Lower leg skin (tissue), 4 donors: Measurements from ENCODE around the gene ATG4B. TPM values are rescaled to one million over a fixed set of nuclear protein-coding genes. Genes with fewer than 3 reads are reported as not detected.

Experiments
- DNase-seq, 2 donors: peaks; one replicate each; pipeline ENCODE4 v3.0.0-alpha.2; 2019; ENCODE audit warnings: low spot score in 2 of 2
- H3K4me3 ChIP-seq: fragments of 200-600 bp; sonication (generic); 2 replicates; pipeline ENCODE4 v1.5.1; 2017; ENCODE audit warnings: mild to moderate bottlenecking, low read depth; ENCODE audit not compliant: poor library complexity, severe bottlenecking
- POLR2A ChIP-seq, 2 donors: fragments of 450-650 bp; IDR thresholded peaks; one replicate each; pipeline ENCODE4 v1.6.1; 2016 to 2017; ENCODE audit warnings: antibody characterized with exemption in 2 of 2, mild to moderate bottlenecking in 1 of 2, moderate library complexity in 1 of 2
- WGBS, 2 donors: methylation state at CpG; one replicate each; pipeline ENCODE4 v1.1.5; 2018; 5-methylcytosine and 5-hydroxymethylcytosine counted together
- intact Hi-C: fragments of 100-400 bp; cut with DNase I; formaldehyde crosslinking; loops from one replicate; pipeline ENCODE4 v1.15.0; 2023; ENCODE audit warnings: low total_unique reads
- total RNA-seq, 4 donors: library from RNA; depleted of rRNA; stranded (reverse); fragments of >200 nt; gene quantifications; one replicate each; pipeline ENCODE4 v1.1.0, GENCODE V29; 2016
- TF ChIP-seq, protein P1 (sequence below), 3 donors: fragments of 450-650 bp; IDR thresholded peaks; one replicate each; pipeline ENCODE4 v1.5.1; 2016; ENCODE audit warnings: antibody characterized with exemption in 3 of 3, mild to moderate bottlenecking in 3 of 3, moderate library complexity in 2 of 3

Gene ATG4B
- total RNA-seq, 4 donors from 2014 or later, result 48.4 to 86.2 (median 63.3) TPM

DNA sequence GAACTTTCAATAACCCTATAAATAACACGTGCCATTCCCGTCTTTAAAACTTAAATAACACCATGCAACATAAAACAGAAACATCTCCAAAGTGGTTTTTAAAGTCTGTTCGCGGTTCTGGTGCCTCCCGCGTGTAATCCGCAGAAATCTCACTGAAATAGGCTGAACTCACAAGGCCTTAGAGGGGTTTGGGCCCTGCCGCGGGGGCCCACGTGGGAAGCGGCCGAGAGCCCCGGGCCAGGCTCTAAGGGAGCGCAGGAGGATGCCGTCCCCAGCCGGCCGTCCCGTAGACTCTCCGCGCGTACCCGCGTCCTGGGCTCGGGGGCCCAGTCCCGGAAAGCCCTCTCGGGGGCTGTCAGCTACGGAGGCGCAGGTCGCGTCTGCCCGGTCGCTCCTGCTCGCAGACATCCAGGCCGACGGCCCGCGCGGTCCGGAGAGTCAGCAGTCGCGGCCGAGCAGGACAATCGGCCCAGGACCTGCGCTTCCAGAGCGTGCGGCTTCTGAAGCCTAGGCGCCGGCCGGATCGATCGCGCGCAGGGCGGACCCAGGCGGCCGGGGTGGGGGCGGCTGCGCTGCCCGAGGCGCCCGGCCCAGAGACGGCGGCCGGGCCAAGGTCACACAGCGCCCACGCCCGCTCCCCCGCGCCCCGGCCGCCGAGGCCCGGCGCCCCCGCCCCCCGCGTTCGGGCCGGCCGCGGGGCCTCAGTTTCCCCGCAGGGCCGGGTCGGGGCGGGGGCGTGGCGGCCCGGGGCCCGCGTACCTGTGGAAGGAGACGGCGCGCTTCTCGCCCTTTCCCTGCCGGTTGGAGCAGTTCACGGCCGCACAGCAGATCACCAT lies 1.1 kb upstream of the ATG4B start:
- H3K4me3 ChIP-seq, result peak overlapping the region; percentile 51
- intact Hi-C loops, result no loop called here
- DNase-seq, result peak in 1 of 2 donors; percentile 87
- no peak for TF ChIP-seq POLR2A (IDR thresholded peaks at IDR 0.05)
- TF ChIP-seq, protein P1, sequence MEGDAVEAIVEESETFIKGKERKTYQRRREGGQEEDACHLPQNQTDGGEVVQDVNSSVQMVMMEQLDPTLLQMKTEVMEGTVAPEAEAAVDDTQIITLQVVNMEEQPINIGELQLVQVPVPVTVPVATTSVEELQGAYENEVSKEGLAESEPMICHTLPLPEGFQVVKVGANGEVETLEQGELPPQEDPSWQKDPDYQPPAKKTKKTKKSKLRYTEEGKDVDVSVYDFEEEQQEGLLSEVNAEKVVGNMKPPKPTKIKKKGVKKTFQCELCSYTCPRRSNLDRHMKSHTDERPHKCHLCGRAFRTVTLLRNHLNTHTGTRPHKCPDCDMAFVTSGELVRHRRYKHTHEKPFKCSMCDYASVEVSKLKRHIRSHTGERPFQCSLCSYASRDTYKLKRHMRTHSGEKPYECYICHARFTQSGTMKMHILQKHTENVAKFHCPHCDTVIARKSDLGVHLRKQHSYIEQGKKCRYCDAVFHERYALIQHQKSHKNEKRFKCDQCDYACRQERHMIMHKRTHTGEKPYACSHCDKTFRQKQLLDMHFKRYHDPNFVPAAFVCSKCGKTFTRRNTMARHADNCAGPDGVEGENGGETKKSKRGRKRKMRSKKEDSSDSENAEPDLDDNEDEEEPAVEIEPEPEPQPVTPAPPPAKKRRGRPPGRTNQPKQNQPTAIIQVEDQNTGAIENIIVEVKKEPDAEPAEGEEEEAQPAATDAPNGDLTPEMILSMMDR (IDR thresholded peaks at IDR 0.05), result no peak
- WGBS, 2 donors, result 1% methylated on average over 15 to 37 of the region's 97 CpGs

GRCh38 chr2:241637795-241638660 lies 535 bp downstream of the ATG4B start:
- WGBS, 2 donors, result 1% methylated on average over 58 to 59 of the region's 67 CpGs
- TF ChIP-seq, protein P1 (IDR thresholded peaks at IDR 0.05), result no peak
- TF ChIP-seq POLR2A (IDR thresholded peaks at IDR 0.05), result no peak
- H3K4me3 ChIP-seq, result peak overlapping the region; percentile 77
- intact Hi-C loops, result no loop called here
- DNase-seq, result no peak

DNA sequence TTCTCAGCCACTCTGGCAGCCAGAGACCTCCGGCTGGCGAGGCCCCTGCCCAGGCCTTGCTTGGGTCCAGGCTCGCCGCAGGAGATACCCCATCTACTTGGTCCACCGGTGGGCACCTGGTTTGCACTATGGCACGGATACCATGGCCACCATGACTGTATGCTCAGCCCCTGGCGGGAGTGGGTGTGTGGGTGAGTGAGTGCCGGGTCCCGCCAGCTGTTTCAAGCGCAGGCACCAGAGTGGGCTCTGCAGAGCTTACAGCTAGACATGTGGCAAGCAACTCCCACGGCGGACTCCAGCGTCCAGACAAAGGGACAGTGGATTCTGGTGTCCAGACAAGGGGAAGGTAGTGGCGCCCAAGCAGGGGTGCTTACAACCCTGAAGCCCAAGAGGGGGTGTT lies 1.4 kb downstream of the ATG4B start:
- intact Hi-C loops, result no loop called here
- TF ChIP-seq POLR2A (IDR thresholded peaks at IDR 0.05), result no peak
- TF ChIP-seq, protein P1 (IDR thresholded peaks at IDR 0.05), result no peak
- no peak overlapping the region for H3K4me3 ChIP-seq
- no peak for DNase-seq
- WGBS, 2 donors, result 95 to 96% methylated on average over 7 to 14 of the region's 14 CpGs

- TF ChIP-seq, protein P1 (IDR thresholded peaks at IDR 0.05), result no peak
- TF ChIP-seq POLR2A (IDR thresholded peaks at IDR 0.05), result no peak
- 94 to 95% methylated on average over 7 of the region's 7 CpGs for WGBS, 2 donors
- intact Hi-C loops, result no loop called here
- no peak overlapping the region for H3K4me3 ChIP-seq
- DNase-seq, result no peak
These were observed 1.9 kb downstream of the ATG4B start for GRCh38 chr2:241639385-241639784.

DNA sequence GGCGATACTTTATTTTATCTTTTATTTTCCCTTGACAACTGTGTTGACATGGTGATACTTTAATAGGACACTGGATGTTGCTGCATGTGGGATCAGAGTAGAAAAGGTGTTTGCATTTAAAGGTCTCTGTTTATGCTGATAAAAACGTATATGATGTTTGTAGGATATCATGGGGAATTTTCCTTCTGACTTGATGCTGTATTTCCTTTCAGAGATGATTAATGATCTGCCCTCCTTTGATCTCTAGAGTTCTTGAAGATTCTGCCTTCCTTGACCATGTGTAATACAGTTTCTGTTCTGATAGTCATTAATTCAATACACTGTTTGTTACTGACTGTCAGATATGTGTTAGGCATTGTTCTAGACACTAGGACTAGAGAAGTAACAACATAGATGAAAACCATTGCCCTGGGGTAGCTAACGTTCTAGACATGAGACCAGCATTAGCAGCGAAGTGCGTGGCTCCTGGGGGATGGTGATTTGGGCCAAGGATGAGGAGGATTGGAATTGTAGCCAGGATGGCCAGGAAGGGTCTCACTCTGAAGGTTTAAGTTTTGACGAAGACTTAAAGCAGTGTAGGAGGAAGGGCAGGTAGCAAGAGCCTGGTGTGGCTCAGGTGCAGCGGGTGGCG lies 2.8 kb downstream of the ATG4B start:
- 80 to 88% methylated on average over 8 of the region's 8 CpGs for WGBS, 2 donors
- no peak overlapping the region for H3K4me3 ChIP-seq
- no peak for DNase-seq
- TF ChIP-seq, protein P1 (IDR thresholded peaks at IDR 0.05), result no peak
- TF ChIP-seq POLR2A (IDR thresholded peaks at IDR 0.05), result no peak
- intact Hi-C loops, result no loop called here
